HUES64 (cell line): ENCODE results near the gene SULT1E1. TPM values are rescaled to one million over a fixed set of nuclear protein-coding genes. Genes with fewer than 3 reads are reported as not detected.

Source experiments
- H3K27ac ChIP-seq: 2 replicates; pipeline ENCODE4 v1.7.0; 2013; ENCODE audit warnings: low read depth, low read length, inconsistent platforms
- H3K27me3 ChIP-seq: 2 replicates; pipeline ENCODE4 v1.6.1; 2013; ENCODE audit warnings: mild to moderate bottlenecking, low read length; ENCODE audit not compliant: insufficient read depth
- H3K36me3 ChIP-seq: 2 replicates; pipeline ENCODE4 v1.6.1; 2013; ENCODE audit warnings: mild to moderate bottlenecking, low read length; ENCODE audit not compliant: insufficient read depth
- H3K4me1 ChIP-seq: 2 replicates; pipeline ENCODE4 v1.6.1; 2013; ENCODE audit warnings: mild to moderate bottlenecking, low read length, moderate library complexity; ENCODE audit not compliant: insufficient read depth
- H3K4me3 ChIP-seq: 2 replicates; pipeline ENCODE4 v1.5.1; 2013; ENCODE audit warnings: mild to moderate bottlenecking, low read length, moderate library complexity
- H3K9ac ChIP-seq: 2 replicates; pipeline ENCODE4 v1.6.1; 2013; ENCODE audit warnings: mild to moderate bottlenecking, low read depth, low read length
- H3K9me3 ChIP-seq: 2 replicates; pipeline ENCODE4 v1.6.1; 2013; ENCODE audit warnings: low read depth, low read length; ENCODE audit not compliant: insufficient read depth
- WGBS: fragments of 150-250, 120-280 bp; methylation state at CpG from one replicate; pipeline ENCODE4 v1.1.7; 2013; ENCODE audit warnings: missing lambda C conversion rate; 5-methylcytosine and 5-hydroxymethylcytosine counted together
- polyA plus RNA-seq, 2 experiments: library from polyadenylated mRNA; stranded (reverse); fragments of 50-300 nt; gene quantifications; one replicate each; pipeline ENCODE4 v1.2.3, GENCODE V29; 2013

SULT1E1 gene
- not detected for polyA plus RNA-seq (2013, experiment 1 of 2)
- polyA plus RNA-seq (2013, experiment 2 of 2), result not detected

DNA sequence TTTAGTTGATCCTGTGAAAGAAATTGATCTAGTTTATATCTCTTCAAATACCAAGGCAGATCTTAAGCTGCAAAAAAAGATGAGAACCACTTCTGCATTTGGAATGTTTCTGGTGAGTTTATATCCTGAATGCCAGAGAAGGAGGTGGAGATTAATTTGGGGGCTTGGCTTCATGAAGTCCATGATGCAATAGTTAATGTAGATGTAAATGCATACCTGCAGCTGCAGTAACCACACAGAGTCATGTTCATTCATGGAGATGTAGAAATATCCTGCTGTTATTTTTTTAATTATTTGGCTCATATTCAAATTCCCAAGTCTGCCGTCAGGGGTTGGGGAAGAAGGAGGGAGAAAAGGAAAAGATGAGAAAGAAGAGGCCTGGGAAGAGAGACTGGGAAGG is at the start of gene SULT1E1:
TSS of gene SULT1E1 (minus strand) at position 94 of the 400 bp plus-strand sequence. CDS start 2,501 bp downstream, outside the sequence.
- Histone ChIP-seq H3K9me3 (no peaks in the 10 kb centered on the region), H3K4me3 (no peak within 1 kb of the TSS), H3K9ac (no peak within 1 kb of the TSS), H3K27me3 (no peaks in the 10 kb centered on the region), H3K36me3 (no peaks in the 10 kb centered on the region), H3K27ac (no peak within 1 kb of the TSS), H3K4me1 (no peaks in the 10 kb centered on the region)
- no CpG with 5 or more reads among the region's 1 CpG for WGBS

GRCh38 chr4:69909195-69909594 is 49.2 kb upstream of the SULT1E1 start:
- Histone ChIP-seq H3K4me3 (no peak overlapping the region), H3K9me3 (no peaks in the 10 kb centered on the region), H3K27me3 (no peaks in the 10 kb centered on the region), H3K27ac (no peak overlapping the region), H3K36me3 (no peaks in the 10 kb centered on the region), H3K4me1 (no peaks in the 10 kb centered on the region), H3K9ac (no peak overlapping the region)
- 94% methylated on average over 4 of the region's 4 CpGs for WGBS

DNA sequence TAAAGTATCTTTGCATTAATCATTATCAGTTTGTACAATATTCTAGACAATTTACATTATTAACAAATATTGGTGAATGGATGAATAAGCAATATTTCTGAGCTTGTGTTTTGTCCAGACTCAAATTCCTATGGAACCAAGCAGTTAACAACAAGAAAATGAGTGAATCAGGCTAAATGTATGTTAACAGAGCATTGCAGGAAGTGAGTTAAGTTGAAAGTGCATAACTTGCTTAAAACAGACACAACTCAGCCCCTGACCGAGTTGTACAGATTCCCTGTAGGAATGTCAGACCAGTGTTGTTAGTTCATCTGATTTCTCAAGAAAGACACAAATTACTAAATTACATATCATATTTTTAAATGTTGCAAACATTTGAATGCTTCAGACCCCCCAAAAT is 47.2 kb upstream of the SULT1E1 start:
- Histone ChIP-seq H3K27ac (no peak overlapping the region), H3K4me1 (no peaks in the 10 kb centered on the region), H3K27me3 (no peaks in the 10 kb centered on the region), H3K9ac (no peak overlapping the region), H3K9me3 (no peaks in the 10 kb centered on the region), H3K4me3 (no peak overlapping the region), H3K36me3 (no peaks in the 10 kb centered on the region)
- WGBS, result 92% methylated on average over 1 of the region's 1 CpG

DNA sequence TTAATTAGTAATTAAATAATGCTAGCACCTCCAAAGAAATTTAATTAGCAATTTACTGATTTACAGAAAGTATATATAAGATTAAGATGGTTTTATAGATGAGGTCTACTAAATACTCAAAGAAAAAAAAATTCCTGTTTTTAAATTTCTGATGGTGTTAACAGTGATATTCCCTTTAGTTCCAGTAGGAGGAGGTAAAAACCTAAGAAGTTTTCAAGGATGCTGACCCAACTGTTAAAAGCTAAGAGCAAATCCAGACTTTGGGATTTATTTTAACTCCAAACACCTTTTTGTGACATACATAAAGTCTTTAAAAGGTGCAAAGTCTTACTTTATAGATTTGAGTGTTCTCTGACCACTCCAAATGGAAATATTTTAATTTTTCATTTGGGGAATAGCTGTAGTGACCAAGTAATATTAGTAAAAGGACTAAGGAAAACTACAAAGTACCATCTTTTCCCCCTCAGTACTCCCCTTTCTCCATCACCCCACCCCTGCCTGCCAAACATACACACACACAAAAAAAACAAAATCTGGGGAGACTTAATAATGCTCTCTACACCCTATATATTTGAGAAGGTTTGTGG is 36.7 kb upstream of the SULT1E1 start:
- H3K36me3 ChIP-seq, result no peaks in the 10 kb centered on the region
- no peaks in the 10 kb centered on the region for H3K27me3 ChIP-seq
- H3K27ac ChIP-seq, result no peak overlapping the region
- H3K4me3 ChIP-seq, result no peak overlapping the region
- H3K9ac ChIP-seq, result no peak overlapping the region
- H3K9me3 ChIP-seq, result no peaks in the 10 kb centered on the region
- no peaks in the 10 kb centered on the region for H3K4me1 ChIP-seq

- Histone ChIP-seq H3K36me3 (no peaks in the 10 kb centered on the region), H3K4me1 (no peaks in the 10 kb centered on the region), H3K4me3 (no peak overlapping the region), H3K27ac (no peak overlapping the region), H3K9ac (no peak overlapping the region), H3K27me3 (no peaks in the 10 kb centered on the region), H3K9me3 (no peaks in the 10 kb centered on the region)
- 98% methylated on average over 3 of the region's 3 CpGs for WGBS
Measured at GRCh38 chr4:69894721-69895120, 34.8 kb upstream of the SULT1E1 start.

- H3K4me3 ChIP-seq, result no peak overlapping the region
- no peaks in the 10 kb centered on the region for H3K36me3 ChIP-seq
- H3K9me3 ChIP-seq, result no peaks in the 10 kb centered on the region
- no peaks in the 10 kb centered on the region for H3K27me3 ChIP-seq
- H3K9ac ChIP-seq, result no peak overlapping the region
- WGBS, result 86% methylated on average over 4 of the region's 5 CpGs
- no peak overlapping the region for H3K27ac ChIP-seq
- H3K4me1 ChIP-seq, result no peaks in the 10 kb centered on the region
Measured at GRCh38 chr4:69894186-69894585, 34.2 kb upstream of the SULT1E1 start.

DNA sequence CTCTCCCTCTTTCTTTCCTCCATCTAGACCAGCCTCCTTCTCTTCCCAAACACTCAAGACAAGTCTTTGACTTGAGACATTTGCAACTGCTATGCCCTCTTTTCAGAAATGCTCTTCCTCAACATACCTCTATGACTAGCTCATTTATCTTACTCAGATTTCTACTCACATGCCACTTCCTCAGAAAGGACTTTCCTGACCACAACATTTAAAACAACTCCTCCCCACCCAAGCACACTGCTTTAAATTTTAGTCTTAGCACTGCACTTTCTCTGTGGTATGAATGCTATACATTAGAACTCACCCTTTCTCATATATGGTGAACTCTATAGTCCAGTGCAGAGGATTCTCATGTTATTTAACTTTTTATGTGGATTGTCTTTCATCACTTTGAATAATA is 28.4 kb upstream of the SULT1E1 start:
- Histone ChIP-seq H3K9ac (no peak overlapping the region), H3K4me3 (no peak overlapping the region), H3K4me1 (no peaks in the 10 kb centered on the region), H3K27ac (no peak overlapping the region), H3K36me3 (no peaks in the 10 kb centered on the region), H3K27me3 (no peaks in the 10 kb centered on the region), H3K9me3 (no peaks in the 10 kb centered on the region)

GRCh38 chr4:69882150-69882549 is 22.2 kb upstream of the SULT1E1 start:
- Histone ChIP-seq H3K27me3 (no peaks in the 10 kb centered on the region), H3K27ac (no peak overlapping the region), H3K9ac (no peak overlapping the region), H3K4me3 (no peak overlapping the region), H3K36me3 (no peaks in the 10 kb centered on the region), H3K4me1 (no peaks in the 10 kb centered on the region), H3K9me3 (no peaks in the 10 kb centered on the region)

DNA sequence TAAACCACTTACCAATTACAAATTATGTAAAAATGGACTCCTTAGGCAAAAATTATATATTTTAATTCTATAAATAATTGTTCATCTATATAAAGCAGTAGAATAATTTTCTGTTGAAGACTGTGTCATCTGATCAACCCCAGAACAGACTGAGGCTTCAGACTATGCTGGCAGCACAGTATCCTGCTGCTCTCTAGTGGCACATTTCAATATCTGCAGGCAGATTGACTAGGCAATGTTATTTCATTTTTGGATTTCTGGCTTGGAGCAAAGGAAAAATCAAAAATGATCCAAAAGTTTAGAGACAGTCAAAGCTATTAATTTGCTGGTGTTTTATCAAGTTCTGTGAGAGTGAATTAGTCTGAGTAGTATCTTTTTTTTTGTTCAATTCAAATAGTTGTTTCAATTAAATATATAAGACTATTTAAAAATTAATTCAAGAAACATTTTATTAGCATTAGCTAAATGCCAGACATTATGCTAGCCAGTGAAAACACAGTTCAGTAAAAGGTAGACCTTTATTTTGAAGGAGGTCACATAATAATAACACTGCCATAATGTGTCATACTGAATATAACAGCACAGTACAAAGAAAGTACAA is 21.3 kb upstream of the SULT1E1 start:
- Histone ChIP-seq H3K27me3 (no peaks in the 10 kb centered on the region), H3K4me3 (no peak overlapping the region), H3K9me3 (no peaks in the 10 kb centered on the region), H3K27ac (no peak overlapping the region), H3K36me3 (no peaks in the 10 kb centered on the region), H3K4me1 (no peaks in the 10 kb centered on the region), H3K9ac (no peak overlapping the region)

DNA sequence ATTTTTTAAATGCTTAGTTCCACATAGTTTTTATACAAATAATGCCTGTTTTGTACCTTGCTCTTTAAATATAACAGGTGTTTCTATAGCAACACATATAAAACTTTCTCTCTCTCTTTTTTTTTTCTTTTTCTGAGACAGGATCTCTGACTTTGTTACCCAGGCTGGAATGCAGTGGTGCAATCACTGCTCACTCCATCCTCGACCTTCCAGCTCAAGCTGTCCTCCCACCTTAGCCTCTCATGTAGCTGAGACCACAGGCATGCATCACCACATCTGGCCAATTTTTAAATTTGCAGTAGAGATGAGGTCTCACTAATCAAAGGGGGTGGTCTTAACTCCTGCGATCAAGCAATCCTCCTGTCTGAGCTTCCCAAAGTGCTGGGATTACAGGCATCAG is 18.3 kb upstream of the SULT1E1 start:
- 83% methylated on average over 2 of the region's 2 CpGs for WGBS
- no peaks in the 10 kb centered on the region for H3K36me3 ChIP-seq
- no peak overlapping the region for H3K9ac ChIP-seq
- H3K4me3 ChIP-seq, result no peak overlapping the region
- H3K27ac ChIP-seq, result no peak overlapping the region
- H3K9me3 ChIP-seq, result no peaks in the 10 kb centered on the region
- no peaks in the 10 kb centered on the region for H3K4me1 ChIP-seq
- H3K27me3 ChIP-seq, result no peaks in the 10 kb centered on the region

DNA sequence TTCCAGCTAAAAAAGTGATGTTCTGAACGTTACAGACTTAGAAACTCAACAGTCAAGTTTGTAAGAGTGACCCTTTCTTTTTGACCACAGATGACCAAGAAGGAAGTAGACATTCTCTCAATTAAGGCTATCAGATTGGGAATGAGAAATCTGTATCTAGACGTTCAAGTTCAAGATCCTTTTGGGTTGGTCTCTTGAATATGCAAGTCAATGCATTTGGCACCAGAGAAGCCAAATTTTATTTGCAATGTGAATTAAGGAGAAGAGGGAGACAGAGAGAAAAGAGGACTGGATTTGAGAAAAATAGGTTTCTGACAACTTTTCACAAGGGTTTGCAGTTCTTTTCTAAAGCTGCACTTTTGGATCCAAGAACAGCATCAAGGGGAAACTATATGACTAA is 17.5 kb upstream of the SULT1E1 start:
- Histone ChIP-seq H3K9ac (no peak overlapping the region), H3K27me3 (no peaks in the 10 kb centered on the region), H3K4me3 (no peak overlapping the region), H3K4me1 (no peaks in the 10 kb centered on the region), H3K36me3 (no peaks in the 10 kb centered on the region), H3K9me3 (no peaks in the 10 kb centered on the region), H3K27ac (no peak overlapping the region)
- WGBS, result 76% methylated on average over 2 of the region's 2 CpGs

DNA sequence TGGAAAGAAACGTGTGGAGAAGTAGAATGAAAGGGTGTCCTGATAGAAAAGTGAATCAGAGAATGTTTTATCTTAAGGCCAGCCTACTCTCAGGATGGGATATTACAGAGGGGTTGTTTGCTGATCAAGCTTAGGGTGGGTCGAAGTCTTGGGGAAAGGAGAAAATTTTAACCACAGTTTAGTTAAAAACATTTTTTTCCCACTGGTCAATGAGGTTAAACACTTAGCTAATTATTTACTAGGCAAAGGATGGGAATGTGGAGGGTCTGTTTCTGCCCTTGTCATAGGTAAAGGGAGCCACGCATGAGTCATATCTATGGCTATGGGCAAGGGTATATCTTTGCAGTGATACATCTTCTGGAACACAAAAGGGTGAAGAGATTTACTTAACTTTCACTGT is 16.1 kb upstream of the SULT1E1 start:
- Histone ChIP-seq H3K36me3 (no peaks in the 10 kb centered on the region), H3K4me3 (no peak overlapping the region), H3K9me3 (peaks cover 6% of the 10 kb centered on the region; the same call in 1 of the 2 replicates), H3K4me1 (no peaks in the 10 kb centered on the region), H3K27me3 (no peaks in the 10 kb centered on the region), H3K9ac (no peak overlapping the region), H3K27ac (no peak overlapping the region)
- 80% methylated on average over 3 of the region's 3 CpGs for WGBS
